Dermis microvascular lymphatic vessel endothelial cell (primary cell): ENCODE measurements around the gene FAM177A1. TPM values are rescaled to one million over a fixed set of nuclear protein-coding genes. Genes with fewer than 3 reads are reported as not detected.

Experiments
- DNase-seq, 2 donors: peaks; one replicate each; pipeline versions ENCODE4 v3.0.0 to v3.0.0-alpha.2; 2010; ENCODE audit warnings: low read depth in 2 of 2
- total RNA-seq: library from RNA; depleted of rRNA; stranded (reverse); fragments of >200 nt; gene quantifications from 2 replicates; pipeline ENCODE4 v1.2.1, GENCODE V29; 2014

Gene FAM177A1
- total RNA-seq, 1 donor from 2014 or later, result 52.2 TPM

DNA sequence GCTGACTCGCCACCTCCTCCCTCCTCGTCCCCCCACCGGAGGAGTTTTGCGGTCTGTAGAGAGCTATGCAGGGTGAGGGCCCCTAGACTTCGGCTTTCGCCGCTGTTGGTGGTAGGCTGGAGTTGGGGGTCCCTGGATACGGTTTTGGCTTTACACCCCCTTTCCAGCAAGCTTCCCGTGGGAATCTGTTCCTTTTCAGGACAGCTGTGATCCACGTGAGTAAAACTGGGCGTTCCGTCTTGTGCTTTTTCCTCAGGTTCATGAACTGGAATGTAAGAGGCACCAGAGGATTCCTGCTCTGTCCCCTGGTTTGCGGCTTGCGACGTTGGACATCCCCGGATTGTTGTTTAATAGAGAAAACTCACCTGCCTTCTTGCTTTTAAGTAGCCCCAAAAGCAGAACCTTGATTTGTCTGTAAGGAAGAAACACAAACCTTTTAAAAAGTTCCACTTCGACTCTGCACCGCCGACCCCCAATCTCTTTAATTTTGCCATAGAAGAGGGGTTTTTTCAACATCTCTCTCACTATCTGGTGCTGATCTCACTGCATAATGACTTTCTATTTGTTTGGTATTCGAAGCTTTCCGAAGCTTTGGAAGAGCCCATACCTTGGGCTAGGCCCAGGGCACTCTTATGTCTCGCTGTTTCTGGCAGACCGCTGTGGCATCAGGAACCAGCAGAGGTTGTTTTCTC, 76.8 kb downstream of the FAM177A1 start:
- DNase-seq, result peak in 1 of 2 donors; percentile 28

DNA sequence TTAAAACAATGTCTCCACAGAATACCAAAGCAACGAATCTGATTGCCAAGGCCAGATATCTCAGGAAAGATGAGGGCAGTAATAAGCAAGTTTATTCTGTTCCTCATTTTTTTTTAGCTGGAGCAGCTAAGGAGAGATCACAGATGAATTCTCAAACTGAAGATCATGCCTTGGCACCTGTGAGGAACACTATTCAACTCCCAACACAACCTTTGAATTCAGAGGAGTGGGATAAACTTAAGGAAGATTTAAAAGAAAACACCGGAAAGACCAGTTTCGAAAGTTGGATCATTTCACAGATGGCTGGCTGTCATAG, 77.3 kb downstream of the FAM177A1 start:
- no peak for DNase-seq

DNA sequence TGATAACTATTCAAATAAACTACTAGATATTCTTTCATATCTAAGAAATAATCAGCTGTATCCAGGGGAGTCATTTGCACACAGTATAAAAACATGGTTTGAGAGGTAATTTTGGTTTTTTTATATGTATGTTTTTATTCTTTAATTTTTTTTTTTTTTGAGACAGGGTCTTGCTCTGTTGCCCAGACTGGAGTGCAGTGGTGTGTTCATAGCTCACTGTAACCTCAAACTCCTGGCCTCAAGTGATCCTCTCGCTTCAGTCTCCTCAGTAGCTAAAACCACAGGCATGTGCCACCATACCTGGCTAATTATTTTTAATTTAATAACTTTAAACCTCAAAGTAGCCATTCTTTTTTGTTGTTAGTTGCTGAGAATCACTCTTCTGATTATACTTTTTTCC, 78.1 kb downstream of the FAM177A1 start:
- DNase-seq, result no peak

Other genes with a start within 250 kb of the FAM177A1 start
- gene BAZ1A, start 170.9 kb upstream of the FAM177A1 start, total RNA-seq, result 37.1 and 38.1 TPM in 2 replicates
- gene SRP54, start 63.3 kb upstream of the FAM177A1 start, total RNA-seq, result 50.4 and 55.5 TPM in 2 replicates
- 30.2 and 40.3 TPM in 2 replicates for gene PPP2R3C, start 75.7 kb downstream of the FAM177A1 start, total RNA-seq
- 23.9 and 24.9 TPM in 2 replicates for gene PRORP, start 76.3 kb downstream of the FAM177A1 start, total RNA-seq
- gene PSMA6, start 246.1 kb downstream of the FAM177A1 start, total RNA-seq, result 190 and 213 TPM in 2 replicates